H1 (cell line): ENCODE results near the gene GPNMB. TPM values are rescaled to one million over a fixed set of nuclear protein-coding genes. Genes with fewer than 3 reads are reported as not detected.

Experiments
- CTCF ChIA-PET: fragments of 300-600 bp; sonication (Branson Sonifier 250); formaldehyde crosslinking; loops from one replicate; lab custom pipeline; 2021; ENCODE audit not compliant: partially characterized antibody; lab: Charles Lee
- POLR2A ChIA-PET: fragments of 300-600 bp; sonication (Branson Sonifier 250); formaldehyde crosslinking; loops from one replicate; lab custom pipeline; 2021; ENCODE audit warnings: inconsistent platforms; ENCODE audit not compliant: partially characterized antibody; lab: Charles Lee
- DNase-seq, 2 experiments: peaks; one replicate each; pipeline versions ENCODE4 v3.0.0 to v3.0.0-alpha.2; 2010 to 2022; ENCODE audit warnings: low spot score in 2 of 2, low read depth in 1 of 2, mixed read lengths in 1 of 2
- FAIRE-seq: peaks from 2 replicates; lab custom pipeline; 2011; peaks lifted over from hg19 to GRCh38; lab: Jason Lieb, UNC
- H2AFZ ChIP-seq: 2 replicates; pipeline ENCODE4 v1.8.1; 2012; ENCODE audit warnings: low read length, inconsistent platforms
- H2AK5ac ChIP-seq: 2 replicates; pipeline ENCODE4 v1.6.1; 2013; ENCODE audit warnings: low read depth, low read length
- H2BK120ac ChIP-seq: replicated peaks from 2 replicates; pipeline ENCODE3; 2013; ENCODE audit warnings: low read depth, low read length, inconsistent platforms
- H2BK12ac ChIP-seq: 2 replicates; pipeline ENCODE4 v1.6.1; 2013; ENCODE audit warnings: low read depth, low read length
- H2BK15ac ChIP-seq: 2 replicates; pipeline ENCODE4 v1.6.1; 2013; ENCODE audit warnings: low read length
- H2BK20ac ChIP-seq: 2 replicates; pipeline ENCODE4 v1.6.1; 2013; ENCODE audit warnings: low read length
- H2BK5ac ChIP-seq: 2 replicates; pipeline ENCODE4 v1.6.1; 2013; ENCODE audit warnings: low read depth, low read length
- H3K14ac ChIP-seq: 2 replicates; pipeline ENCODE4 v1.6.1; 2013; ENCODE audit warnings: inconsistent platforms; ENCODE audit not compliant: insufficient read length
- H3K18ac ChIP-seq: 2 replicates; pipeline ENCODE4 v1.6.1; 2013; ENCODE audit warnings: low read length; ENCODE audit errors: extremely low read depth
- H3K23ac ChIP-seq: 2 replicates; pipeline ENCODE4 v1.6.1; 2013; ENCODE audit warnings: inconsistent platforms; ENCODE audit not compliant: insufficient read length
- H3K23me2 ChIP-seq: 2 replicates; pipeline ENCODE4 v1.6.1; 2013; ENCODE audit warnings: low read depth, low read length
- H3K27ac ChIP-seq: 2 replicates; pipeline ENCODE4 v1.6.1; 2011; ENCODE audit warnings: low read depth, low read length, inconsistent platforms
- H3K27me3 ChIP-seq, 4 experiments: replicated peaks in 1 of 4; 1 replicate in 1 of 4; 2 replicates in 3 of 4; pipeline versions ENCODE4 v1.6.1 to v1.8.1; 2011 to 2013; ENCODE audit warnings: low read length in 3 of 4, mild to moderate bottlenecking in 3 of 4, inconsistent platforms in 2 of 4, mixed read lengths in 2 of 4, moderate library complexity in 1 of 4; ENCODE audit not compliant: control insufficient read depth in 3 of 4, insufficient read depth in 3 of 4; ENCODE audit errors: extremely low read depth in 1 of 4
- H3K36me3 ChIP-seq, 4 experiments: 2 replicates each; pipeline versions ENCODE4 v1.6.1 to v1.8.1; 2011 to 2013; ENCODE audit warnings: mild to moderate bottlenecking in 4 of 4, low read length in 3 of 4, moderate library complexity in 2 of 4, control low read depth in 1 of 4, inconsistent platforms in 1 of 4; ENCODE audit not compliant: insufficient read depth in 4 of 4, control insufficient read depth in 2 of 4
- H3K4ac ChIP-seq: replicated peaks from 2 replicates; pipeline ENCODE3; 2013; ENCODE audit warnings: low read length, low read depth, mixed read lengths, inconsistent platforms; ENCODE audit not compliant: insufficient read length
- H3K4me1 ChIP-seq, 4 experiments: replicated peaks in 1 of 4; 1 replicate in 1 of 4; 2 replicates in 3 of 4; pipeline versions ENCODE4 v1.6.1 to v1.8.1; 2011 to 2013; ENCODE audit warnings: low read length in 3 of 4, inconsistent platforms in 2 of 4, mixed read lengths in 1 of 4; ENCODE audit not compliant: insufficient read depth in 4 of 4, control insufficient read depth in 3 of 4
- H3K4me2 ChIP-seq, 2 experiments: 2 replicates each; pipeline versions ENCODE4 v1.6.1 to v1.8.1; 2011 to 2013; ENCODE audit warnings: low read depth in 2 of 2, low read length in 2 of 2, control low read depth in 1 of 2, inconsistent platforms in 1 of 2, mild to moderate bottlenecking in 1 of 2; ENCODE audit not compliant: insufficient read depth in 1 of 2
- H3K4me3 ChIP-seq, 4 experiments: fragments of 200-600, 300-600 bp in 1 of 4; sonication (generic), shearing (Covaris generic), sonication (Bioruptor Twin) in 1 of 4; 2 replicates each; pipeline versions ENCODE4 v1.5.1 to v1.8.1; 2011 to 2016; ENCODE audit warnings: low read length in 4 of 4, low read depth in 3 of 4, control low read depth in 2 of 4, inconsistent platforms in 2 of 4, mild to moderate bottlenecking in 2 of 4, mixed read lengths in 1 of 4, moderate library complexity in 1 of 4; ENCODE audit not compliant: insufficient read depth in 2 of 4; ENCODE audit errors: extremely low read depth in 1 of 4
- H3K56ac ChIP-seq: replicated peaks from 2 replicates; pipeline ENCODE3; 2013; ENCODE audit warnings: low read depth, mild to moderate bottlenecking, mixed read lengths, low read length, inconsistent platforms; ENCODE audit not compliant: insufficient read length
- H3K79me1 ChIP-seq: 2 replicates; pipeline ENCODE4 v1.6.1; 2013; ENCODE audit warnings: low read depth, low read length, control low read depth
- H3K79me2 ChIP-seq, 2 experiments: 2 replicates each; pipeline versions ENCODE4 v1.6.1 to v1.8.1; 2012 to 2013; ENCODE audit warnings: low read length in 2 of 2, mild to moderate bottlenecking in 2 of 2, inconsistent platforms in 1 of 2; ENCODE audit not compliant: insufficient read depth in 2 of 2, control insufficient read depth in 1 of 2
- H3K9ac ChIP-seq, 4 experiments: replicated peaks in 1 of 4; 1 replicate in 1 of 4; 2 replicates in 3 of 4; pipeline versions ENCODE4 v1.6.1 to v1.8.1; 2011 to 2013; ENCODE audit warnings: low read depth in 3 of 4, low read length in 3 of 4, control low read depth in 2 of 4, mild to moderate bottlenecking in 2 of 4, moderate library complexity in 2 of 4, inconsistent platforms in 1 of 4; ENCODE audit errors: extremely low read depth in 1 of 4
- H3K9me3 ChIP-seq, 2 experiments: 2 replicates each; pipeline versions ENCODE4 v1.6.1 to v1.8.1; 2012 to 2013; ENCODE audit warnings: mild to moderate bottlenecking in 2 of 2, moderate library complexity in 2 of 2, control low read depth in 1 of 2, inconsistent platforms in 1 of 2, low read depth in 1 of 2, low read length in 1 of 2, mixed read lengths in 1 of 2; ENCODE audit not compliant: insufficient read depth in 2 of 2
- H4K20me1 ChIP-seq, 2 experiments: replicated peaks in 1 of 2; 2 replicates each; pipeline versions ENCODE3 to v1.8.1; 2011 to 2013; ENCODE audit warnings: inconsistent platforms in 2 of 2, low read length in 2 of 2, mild to moderate bottlenecking in 1 of 2; ENCODE audit not compliant: insufficient read depth in 2 of 2, control insufficient read depth in 1 of 2
- H4K5ac ChIP-seq: 2 replicates; pipeline ENCODE4 v1.6.1; 2013; ENCODE audit warnings: low read length, low read depth, mixed read lengths, inconsistent platforms; ENCODE audit not compliant: insufficient read length
- H4K8ac ChIP-seq: 2 replicates; pipeline ENCODE4 v1.8.0; 2013; ENCODE audit warnings: mild to moderate bottlenecking, moderate library complexity, low read length, inconsistent platforms; ENCODE audit not compliant: insufficient read depth; ENCODE audit errors: extremely low read depth
- H4K91ac ChIP-seq: replicated peaks from 2 replicates; pipeline ENCODE3; 2013; ENCODE audit warnings: low read length, mixed read lengths, inconsistent platforms; ENCODE audit not compliant: insufficient read length
- WGBS, 2 experiments: shearing (Covaris generic) in 1 of 2; methylation state at CpG; one replicate each; pipeline versions ENCODE4 v1.1.6 to v1.1.7; 2013 to 2015; ENCODE audit warnings: low lambda C conversion rate in 2 of 2, mixed read lengths in 2 of 2, inconsistent platforms in 1 of 2, low coverage in 1 of 2, missing lambda C conversion rate in 1 of 2; ENCODE audit not compliant: insufficient replicate concordance in 2 of 2, insufficient coverage in 1 of 2, insufficient read length in 1 of 2; ENCODE audit errors: extremely low coverage in 1 of 2, missing lambda C conversion rate in 1 of 2; 5-methylcytosine and 5-hydroxymethylcytosine counted together
- polyA plus RNA-seq, 7 experiments: library from polyadenylated mRNA; depleted of rRNA in 3 of 7; stranded (reverse) in 5 of 7; unstranded in 2 of 7; fragments of >200 nt in 5 of 7; fragments of 200-250 nt in 2 of 7; gene quantifications; 1 replicate in 5 of 7; 2 replicates in 1 of 7; 4 replicates in 1 of 7; pipeline versions ENCODE4 v1.2.1 to v1.2.3, GENCODE V29; 2011 to 2013; ENCODE audit warnings: missing spikeins in 2 of 7, mixed read lengths in 2 of 7
- total RNA-seq: library from RNA; stranded (reverse); fragmentation: NEBNext Ultra II Directional; extraction: Animal tissue kit (Norgen Biotek cat#: 25700); gene quantifications from 2 replicates; pipeline ENCODE4 v1.2.1, GENCODE V29; 2021
- TF ChIP-seq, protein P1 (sequence below): IDR thresholded peaks from 2 replicates; pipeline ENCODE4 v1.6.1; 2011; ENCODE audit warnings: low read depth, mild to moderate bottlenecking, low read length; ENCODE audit not compliant: insufficient read depth

GPNMB gene
- total and polyA plus RNA-seq, 2 of the 8 experiments (the other 6 are each of a cell fraction or from before 2014, with no cell fraction given): 1.1 to 1.4 TPM

DNA sequence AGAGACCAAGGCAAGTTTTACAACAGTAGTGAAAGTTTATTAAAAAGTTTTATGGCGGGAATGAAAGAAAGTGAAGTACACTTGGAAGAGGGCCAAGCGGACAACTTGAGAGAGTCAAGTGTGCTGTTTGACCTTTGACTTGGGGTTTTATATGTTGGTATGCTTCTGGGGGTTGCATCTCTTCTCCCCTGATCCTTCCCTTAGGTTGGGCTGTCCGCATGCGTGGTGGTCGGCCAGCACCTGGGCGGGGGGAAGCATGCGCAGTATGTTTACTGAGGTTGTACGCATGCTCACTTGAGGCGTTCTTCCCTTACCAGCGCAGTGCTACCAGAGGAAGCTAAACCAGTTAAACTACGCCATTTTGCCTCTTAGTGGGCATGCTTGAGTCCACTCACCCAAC lies 32.8 kb upstream of the GPNMB start:
- H2BK12ac ChIP-seq: no peak overlapping the region
- no peaks in the 10 kb centered on the region for H3K79me2 ChIP-seq
- no peak overlapping the region for H2BK5ac ChIP-seq
- 80 to 94% methylated on average over 1 to 11 of the region's 11 CpGs for WGBS, 2 experiments
- H3K27ac ChIP-seq: no peak overlapping the region
- H3K14ac ChIP-seq: no peak overlapping the region
- H2BK20ac ChIP-seq: no peak overlapping the region
- DNase-seq (no peak), FAIRE-seq (no peak)
- no peak overlapping the region for H4K5ac ChIP-seq
- H3K9ac ChIP-seq: no peak overlapping the region
- H3K56ac ChIP-seq: no peak overlapping the region
- peaks cover 0 to 3% (median 0%) of the 10 kb centered on the region in 4 experiments; a peak in 3 of 7 replicates for H3K4me1 ChIP-seq
- no peak overlapping the region for H2BK15ac ChIP-seq
- no peak overlapping the region for H3K23ac ChIP-seq
- H3K27me3 ChIP-seq: no peaks in the 10 kb centered on the region; a peak in 2 of 7 replicates
- CTCF ChIA-PET: interaction anchor here (1.3 to 1.7 kb wide), 3 partner anchors 10 to 114 kb away, joined by 3 to 6 read pairs (median 6); no protein-coding TSS in a partner anchor
- no peaks in the 10 kb centered on the region for H3K9me3 ChIP-seq
- H2BK120ac ChIP-seq: no peak overlapping the region
- no peaks in the 10 kb centered on the region for H3K23me2 ChIP-seq
- H3K18ac ChIP-seq: no peak overlapping the region
- no peaks in the 10 kb centered on the region for H3K79me1 ChIP-seq
- POLR2A ChIA-PET: interaction anchor here (0.6 to 2.0 kb wide), 4 partner anchors 9 to 640 kb away, joined by 3 to 5 read pairs (median 4); no protein-coding TSS in a partner anchor
- H2AFZ ChIP-seq: no peak overlapping the region
- no peak overlapping the region for H3K4me2 ChIP-seq
- no peaks in the 10 kb centered on the region for H3K36me3 ChIP-seq
- no peak overlapping the region for H3K4me3 ChIP-seq
- no peak overlapping the region for H2AK5ac ChIP-seq
- no peak overlapping the region for H4K8ac ChIP-seq
- no peaks in the 10 kb centered on the region for H4K20me1 ChIP-seq
- no peak overlapping the region for H4K91ac ChIP-seq
- no peak overlapping the region for H3K4ac ChIP-seq
- TF ChIP-seq, protein P1, sequence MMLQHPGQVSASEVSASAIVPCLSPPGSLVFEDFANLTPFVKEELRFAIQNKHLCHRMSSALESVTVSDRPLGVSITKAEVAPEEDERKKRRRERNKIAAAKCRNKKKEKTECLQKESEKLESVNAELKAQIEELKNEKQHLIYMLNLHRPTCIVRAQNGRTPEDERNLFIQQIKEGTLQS: no peak
